GM19395 (cell line): ENCODE data around the gene BLMH.
"Not testable (repeated sequence)": the region's sequence is repeated elsewhere in the genome, so short reads cannot be mapped to it uniquely, and the experiment has no call there.

Experiments
- ATAC-seq: cut with Tn5 transposase; IDR thresholded peaks from one replicate; pipeline ENCODE4 v1.9.1; 2021; ENCODE audit warnings: mild to moderate bottlenecking, moderate library complexity; ENCODE audit not compliant: unreplicated experiment

The BLMH gene

DNA sequence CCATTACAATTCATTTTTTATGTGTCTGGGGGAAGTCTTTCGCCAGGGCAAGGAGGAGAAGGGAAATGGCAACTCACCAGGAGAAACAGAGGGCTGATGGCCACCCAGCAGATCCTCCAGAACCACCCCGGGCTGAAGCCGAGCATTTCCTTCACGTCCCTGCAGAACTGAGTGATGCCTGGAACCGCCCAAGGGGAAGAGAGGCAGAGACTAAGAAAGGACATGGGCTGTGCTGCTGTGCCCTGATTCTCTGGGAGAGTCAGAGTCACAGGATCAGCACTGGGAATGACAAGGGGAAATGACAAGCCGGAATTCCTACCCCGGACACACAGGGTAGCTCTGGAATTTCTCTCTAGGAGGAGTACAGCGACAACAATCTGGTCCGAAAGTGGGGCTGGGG, 84.1 kb downstream of the BLMH start:
- no peak for ATAC-seq

DNA sequence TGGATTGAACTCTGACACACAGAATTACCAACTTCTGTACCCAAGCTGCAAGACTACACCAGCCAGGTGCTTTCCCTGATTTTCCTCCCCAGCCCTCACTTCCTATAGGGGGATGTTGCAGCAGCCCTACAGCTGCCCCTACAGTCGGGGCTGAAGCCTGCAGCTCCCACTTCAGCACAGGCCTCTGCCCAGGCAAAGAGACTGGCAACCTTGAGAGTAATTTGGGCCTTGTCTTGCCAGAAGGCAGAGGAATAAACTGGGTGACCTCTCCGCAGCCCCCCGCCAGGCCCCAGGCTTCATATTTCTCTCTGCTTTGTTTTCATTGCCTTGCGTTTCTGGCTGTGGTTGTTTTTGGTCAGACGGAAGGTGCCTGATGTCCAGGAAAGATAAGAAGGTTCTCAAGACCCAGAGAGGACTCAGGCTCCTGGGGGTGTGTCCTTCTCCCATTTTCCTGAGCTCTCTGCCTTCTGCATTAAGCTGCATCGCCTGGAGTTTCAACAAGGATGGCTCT, 88.2 kb downstream of the BLMH start:
- ATAC-seq: no peak

DNA sequence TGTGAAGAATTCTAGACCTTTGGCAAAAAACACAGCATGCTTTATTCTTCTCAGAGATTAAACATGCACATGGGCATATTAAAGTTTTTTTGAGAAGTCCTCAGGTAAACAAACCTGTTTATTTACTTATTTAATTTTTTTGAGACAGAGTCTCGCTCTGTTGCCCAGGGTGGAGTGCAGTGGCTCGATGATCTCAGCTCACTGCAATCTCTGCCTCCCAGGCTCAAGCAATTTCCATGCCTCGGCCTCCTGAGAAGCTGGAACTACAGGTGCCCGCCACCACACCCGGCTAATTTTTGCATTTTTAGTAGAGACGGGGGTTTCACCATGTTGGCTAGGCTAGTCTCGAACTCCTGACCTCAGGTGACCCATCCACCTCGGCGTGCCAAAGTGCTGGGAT, 91.1 kb downstream of the BLMH start:
- ATAC-seq: not testable (repeated sequence)

DNA sequence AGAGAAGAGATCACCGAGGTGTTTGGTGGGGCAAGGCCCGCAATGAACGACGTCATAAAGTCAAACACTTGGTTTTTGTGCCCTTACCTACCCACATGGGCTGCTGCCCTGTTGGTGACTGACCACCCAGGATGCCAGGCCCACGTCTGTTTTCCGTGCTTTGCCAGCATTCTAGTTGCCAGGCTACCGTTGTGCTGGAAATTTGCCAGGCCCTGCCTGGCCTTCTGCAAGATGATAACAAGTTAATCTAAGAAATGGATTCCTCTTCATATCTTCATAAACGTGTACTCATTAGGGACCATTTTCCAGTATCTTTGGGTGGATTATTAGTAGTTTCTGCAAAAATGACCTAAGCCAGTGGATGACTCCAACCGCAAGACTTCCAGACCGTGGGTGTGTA, 91.6 kb downstream of the BLMH start:
- no peak for ATAC-seq

- no peak for ATAC-seq
These were observed 92.1 kb downstream of the BLMH start for GRCh38 chr17:30199600-30199999.
